22Rv1 (cell line): ENCODE results near the gene DCLK2.

ENCODE experiments used
- CTCF ChIP-seq: fragments of 450-650 bp; IDR thresholded peaks from 2 replicates; pipeline ENCODE4 v1.5.1; 2017; ENCODE audit warnings: mild to moderate bottlenecking
- ZFX ChIP-seq: fragments of 450-650 bp; IDR thresholded peaks from 2 replicates; pipeline ENCODE4 v1.6.1; 2017; ENCODE audit warnings: antibody characterized with exemption, borderline replicate concordance

- no peak for TF ChIP-seq CTCF
- TF ChIP-seq ZFX: no peak
Measured at GRCh38 chr4:150253416-150253815, 175.2 kb downstream of the DCLK2 start.
